Measurements from ENCODE around the gene CFAP57. TPM values are rescaled to one million over a fixed set of nuclear protein-coding genes. Genes with fewer than 3 reads are reported as not detected.

CFAP57 gene
- total and polyA plus RNA-seq, 9 of the 15 experiments (the other 6 are each of a cell fraction or from before 2014, with no cell fraction given) = 0.04 to 0.22 (median 0.07) TPM; not detected in 3

- CTCF ChIA-PET (ENCODE audit: low intra/inter-chr PET ratio) = no interaction called here
- H3K9ac ChIP-seq (ENCODE audit: insufficient read depth in 1 of 2, low read depth in 2 of 2, low read length in 2 of 2) = no peak overlapping the region
- H2AFZ ChIP-seq (ENCODE audit: low read depth, low read length) = no peak overlapping the region
- H3K4me3 ChIP-seq = no peak overlapping the region
- no peaks in the 10 kb centered on the region for H3K79me2 ChIP-seq (ENCODE audit: control insufficient read depth, insufficient read depth, low read length)
- no peak overlapping the region for H3K27ac ChIP-seq (ENCODE audit: extremely low read depth, low read depth, low read length)
- POLR2A ChIA-PET = no interaction called here
- H3K9me1 ChIP-seq (ENCODE audit: control insufficient read depth, insufficient read depth, low read length) = no peaks in the 10 kb centered on the region
- in situ Hi-C loops (cut with MboI) (no loop called here), intact Hi-C loops (cut with micrococcal nuclease) (no loop called here)
- no peaks in the 10 kb centered on the region for H3K36me3 ChIP-seq (ENCODE audit: control insufficient read depth, insufficient read depth, low read length)
- no peaks in the 10 kb centered on the region for H3K9me3 ChIP-seq (replicated peaks; ENCODE audit: control insufficient read depth, insufficient read depth, low read depth, low read length)
- FAIRE-seq (no peak), DNase-seq (ENCODE audit: extremely low read depth in 1 of 4, low spot score in 3 of 4) (no peak), ATAC-seq (no peak)
- H3K4me2 ChIP-seq (ENCODE audit: insufficient read depth, low read length) = no peak overlapping the region
- no TSS peak for BruUV-seq (replicated peaks)
- peaks cover 16 to 18% of the 10 kb centered on the region in 2 experiments; a peak in 3 of 5 replicates for H3K27me3 ChIP-seq (ENCODE audit: control insufficient read depth in 2 of 2, insufficient read depth in 2 of 2, low read length in 2 of 2)
- no peaks in the 10 kb centered on the region for H3K4me1 ChIP-seq (replicated peaks in 1 of 2; ENCODE audit: control insufficient read depth in 2 of 2, insufficient read depth in 2 of 2, low read length in 2 of 2)
- no peaks in the 10 kb centered on the region for H4K20me1 ChIP-seq (replicated peaks; ENCODE audit: control insufficient read depth, insufficient read depth, low read length)
- WGBS (ENCODE audit: insufficient coverage, low coverage, missing lambda C conversion rate) = 0% methylated on average over 5 of the region's 5 CpGs
- TF ChIP-seq EZH2 (IDR thresholded peaks at IDR 0.05; ENCODE audit: borderline replicate concordance, low read depth, low read length) = no peak
- TF ChIP-seq SFPQ (IDR thresholded peaks at IDR 0.05; ENCODE audit: low read depth, low read length) = no peak
- TF ChIP-seq SRSF3 (IDR thresholded peaks at IDR 0.05; ENCODE audit: insufficient read depth, low read length) = no peak
- no peak for TF ChIP-seq SP1 (CRISPR knock-in tag; IDR thresholded peaks at IDR 0.05)
- no peak for TF ChIP-seq BRD4 (IDR thresholded peaks at IDR 0.05)
- no peak for TF ChIP-seq ELK1 (CRISPR knock-in tag; IDR thresholded peaks at IDR 0.05)
- no peak for TF ChIP-seq KAT7 (CRISPR knock-in tag; IDR thresholded peaks at IDR 0.05; ENCODE audit: borderline replicate concordance)
- no peak for TF ChIP-seq ZBTB33 (CRISPR knock-in tag; IDR thresholded peaks at IDR 0.05)
- no peak for TF ChIP-seq CTBP1 (IDR thresholded peaks at IDR 0.05; ENCODE audit: borderline replicate concordance)
- TF ChIP-seq NCOA1 (IDR thresholded peaks at IDR 0.05; ENCODE audit: low read depth) = no peak
- TF ChIP-seq ATF3 (IDR thresholded peaks at IDR 0.05) = no peak
- TF ChIP-seq ATF3 (CRISPR knock-in tag; conservative IDR thresholded peaks at IDR 0.05) = no peak
- no peak for TF ChIP-seq POLR2H (tag; IDR thresholded peaks at IDR 0.05; ENCODE audit: low read depth)
- TF ChIP-seq POLR2G (IDR thresholded peaks at IDR 0.05; ENCODE audit: low read depth, low read length) = no peak
- no peak for TF ChIP-seq RAD21 (CRISPR knock-in tag; conservative IDR thresholded peaks at IDR 0.05 in 1 of 2, IDR thresholded peaks at IDR 0.05 in 1 of 2)
- TF ChIP-seq RAD51 (IDR thresholded peaks at IDR 0.05; ENCODE audit: borderline replicate concordance, low read depth) = no peak
- TF ChIP-seq SMARCC2 (IDR thresholded peaks at IDR 0.05; ENCODE audit: low read depth) = no peak
- no peak for TF ChIP-seq ELF4 (CRISPR knock-in tag; IDR thresholded peaks at IDR 0.05)
Measured at GRCh38 chr1:43129426-43129825, 42.7 kb upstream of the CFAP57 start.

Measured in K562 (cell line).